ENCODE measurements around the gene PTPRM.

PTPRM gene

GRCh38 chr18:8290435-8290834 is 723.3 kb downstream of the PTPRM start:
- TF ChIP-seq CTCF (IDR thresholded peaks at IDR 0.05; ENCODE audit: low read depth, low read length), result no peak
- H3K4me3 ChIP-seq (ENCODE audit: low read depth, low read length), result no peak overlapping the region

- TF ChIP-seq CTCF (IDR thresholded peaks at IDR 0.05; ENCODE audit: low read depth, low read length), result no peak
- no peak overlapping the region for H3K4me3 ChIP-seq (ENCODE audit: low read depth, low read length)
These were observed 723.8 kb downstream of the PTPRM start for GRCh38 chr18:8290913-8291312.

GRCh38 chr18:8293184-8293583 is 726.1 kb downstream of the PTPRM start:
- TF ChIP-seq CTCF (IDR thresholded peaks at IDR 0.05; ENCODE audit: low read depth, low read length), result no peak
- no peak overlapping the region for H3K4me3 ChIP-seq (ENCODE audit: low read depth, low read length)

GRCh38 chr18:8296886-8297616 is 729.9 kb downstream of the PTPRM start:
- H3K4me3 ChIP-seq (ENCODE audit: low read depth, low read length), result no peak overlapping the region
- no peak for TF ChIP-seq CTCF (IDR thresholded peaks at IDR 0.05; ENCODE audit: low read depth, low read length)

GRCh38 chr18:8298186-8298585 is 731.1 kb downstream of the PTPRM start:
- no peak overlapping the region for H3K4me3 ChIP-seq (ENCODE audit: low read depth, low read length)
- no peak for TF ChIP-seq CTCF (IDR thresholded peaks at IDR 0.05; ENCODE audit: low read depth, low read length)

- no peak for TF ChIP-seq CTCF (IDR thresholded peaks at IDR 0.05; ENCODE audit: low read depth, low read length)
- H3K4me3 ChIP-seq (ENCODE audit: low read depth, low read length), result no peak overlapping the region
These were observed 732.2 kb downstream of the PTPRM start for GRCh38 chr18:8299054-8299980.

All from WI38 (cell line).